C4-2B (cell line): Measurements from ENCODE around the gene GLT1D1.

Experiments used
- H3K27ac ChIP-seq: fragments of 450-650 bp; 2 replicates; pipeline ENCODE4 v1.5.1; 2017
- ZFX ChIP-seq: fragments of 450-650 bp; IDR thresholded peaks from 2 replicates; pipeline ENCODE4 v1.6.1; 2017
- TF ChIP-seq, protein P1 (sequence below): fragments of 450-650 bp; conservative IDR thresholded peaks from 2 replicates; pipeline ENCODE4 v1.5.1; 2017; ENCODE audit warnings: mild to moderate bottlenecking

The GLT1D1 gene

DNA sequence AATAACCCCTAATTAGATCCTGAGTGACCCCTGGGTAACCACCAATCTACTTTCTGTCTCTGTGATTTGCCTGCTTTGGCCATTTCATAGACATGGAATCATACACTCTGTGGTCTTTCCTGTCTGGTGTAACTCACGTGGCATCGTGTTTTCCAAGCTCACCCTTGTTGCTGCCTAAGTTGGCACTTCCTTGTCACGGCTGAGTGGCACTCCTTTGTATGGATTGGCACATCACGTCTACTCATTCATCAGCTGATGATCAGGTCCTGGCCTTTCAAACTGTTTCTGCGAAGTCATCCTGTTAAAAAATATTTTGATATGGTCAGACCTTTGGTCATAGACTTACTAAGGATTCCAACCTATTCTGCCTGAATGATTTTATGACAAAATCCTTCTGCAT lies 87.7 kb downstream of the GLT1D1 start:
- TF ChIP-seq, protein P1, sequence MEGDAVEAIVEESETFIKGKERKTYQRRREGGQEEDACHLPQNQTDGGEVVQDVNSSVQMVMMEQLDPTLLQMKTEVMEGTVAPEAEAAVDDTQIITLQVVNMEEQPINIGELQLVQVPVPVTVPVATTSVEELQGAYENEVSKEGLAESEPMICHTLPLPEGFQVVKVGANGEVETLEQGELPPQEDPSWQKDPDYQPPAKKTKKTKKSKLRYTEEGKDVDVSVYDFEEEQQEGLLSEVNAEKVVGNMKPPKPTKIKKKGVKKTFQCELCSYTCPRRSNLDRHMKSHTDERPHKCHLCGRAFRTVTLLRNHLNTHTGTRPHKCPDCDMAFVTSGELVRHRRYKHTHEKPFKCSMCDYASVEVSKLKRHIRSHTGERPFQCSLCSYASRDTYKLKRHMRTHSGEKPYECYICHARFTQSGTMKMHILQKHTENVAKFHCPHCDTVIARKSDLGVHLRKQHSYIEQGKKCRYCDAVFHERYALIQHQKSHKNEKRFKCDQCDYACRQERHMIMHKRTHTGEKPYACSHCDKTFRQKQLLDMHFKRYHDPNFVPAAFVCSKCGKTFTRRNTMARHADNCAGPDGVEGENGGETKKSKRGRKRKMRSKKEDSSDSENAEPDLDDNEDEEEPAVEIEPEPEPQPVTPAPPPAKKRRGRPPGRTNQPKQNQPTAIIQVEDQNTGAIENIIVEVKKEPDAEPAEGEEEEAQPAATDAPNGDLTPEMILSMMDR, result no peak
- no peak for TF ChIP-seq ZFX

DNA sequence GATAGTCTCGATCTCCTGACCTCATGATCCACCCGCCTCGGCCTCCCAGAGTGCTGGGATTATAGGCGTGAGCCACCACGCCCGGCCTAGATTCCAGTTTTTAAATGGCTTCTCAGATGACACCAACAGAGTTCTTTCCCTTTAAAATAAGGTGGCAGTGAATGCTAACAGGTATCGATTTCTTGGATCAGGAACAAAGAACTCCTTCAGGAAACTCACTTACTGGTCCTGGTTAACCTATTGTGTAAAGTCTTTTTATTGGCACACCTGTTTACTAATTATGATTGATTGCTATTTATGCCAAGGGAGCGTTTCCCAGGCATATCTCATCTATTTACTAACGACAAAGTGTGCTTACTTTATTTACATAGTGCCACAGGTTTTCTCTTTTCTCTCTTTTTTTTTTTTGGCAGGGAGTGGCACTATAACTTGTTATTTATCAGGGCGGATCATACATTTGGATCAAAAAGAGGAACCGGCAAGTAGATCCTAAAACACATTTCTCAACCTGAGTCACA lies 89.7 kb downstream of the GLT1D1 start:
- TF ChIP-seq ZFX, result no peak
- TF ChIP-seq, protein P1, result no peak
- H3K27ac ChIP-seq, result peak overlapping the region; percentile 41

More for the DNA sequence above, 87.7 kb downstream of the GLT1D1 start:
- H3K27ac ChIP-seq, result no peak overlapping the region

GRCh38 chr12:128944956-128945355 lies 91.7 kb downstream of the GLT1D1 start:
- H3K27ac ChIP-seq, result no peak overlapping the region
- TF ChIP-seq ZFX, result no peak
- TF ChIP-seq, protein P1, result no peak

DNA sequence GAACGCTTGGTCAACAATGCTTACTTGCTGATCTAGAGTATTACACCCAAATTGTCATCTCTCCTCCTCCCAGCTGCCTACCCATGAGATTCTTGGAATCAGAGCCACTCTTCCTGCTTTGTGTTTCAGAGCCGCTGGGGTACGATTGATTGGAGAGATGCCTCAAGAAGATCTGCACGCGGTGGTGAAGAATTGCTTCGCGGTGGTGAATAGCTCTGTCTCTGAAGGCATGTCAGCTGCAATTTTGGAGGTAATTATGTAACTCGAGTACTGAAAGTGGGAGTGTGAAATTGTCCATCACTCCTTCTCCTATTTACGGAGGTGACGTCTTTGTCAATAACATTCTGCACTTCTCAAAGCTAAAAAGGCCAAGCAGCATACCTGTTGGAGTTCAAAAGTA lies 93.9 kb downstream of the GLT1D1 start:
- H3K27ac ChIP-seq, result no peak overlapping the region
- TF ChIP-seq ZFX, result no peak
- TF ChIP-seq, protein P1, result no peak

GRCh38 chr12:128949086-128949485 lies 95.8 kb downstream of the GLT1D1 start:
- no peak for TF ChIP-seq ZFX
- TF ChIP-seq, protein P1, result no peak
- no peak overlapping the region for H3K27ac ChIP-seq

GRCh38 chr12:128951448-128951847 lies 98.2 kb downstream of the GLT1D1 start:
- TF ChIP-seq, protein P1, result no peak
- TF ChIP-seq ZFX, result no peak
- H3K27ac ChIP-seq, result no peak overlapping the region

DNA sequence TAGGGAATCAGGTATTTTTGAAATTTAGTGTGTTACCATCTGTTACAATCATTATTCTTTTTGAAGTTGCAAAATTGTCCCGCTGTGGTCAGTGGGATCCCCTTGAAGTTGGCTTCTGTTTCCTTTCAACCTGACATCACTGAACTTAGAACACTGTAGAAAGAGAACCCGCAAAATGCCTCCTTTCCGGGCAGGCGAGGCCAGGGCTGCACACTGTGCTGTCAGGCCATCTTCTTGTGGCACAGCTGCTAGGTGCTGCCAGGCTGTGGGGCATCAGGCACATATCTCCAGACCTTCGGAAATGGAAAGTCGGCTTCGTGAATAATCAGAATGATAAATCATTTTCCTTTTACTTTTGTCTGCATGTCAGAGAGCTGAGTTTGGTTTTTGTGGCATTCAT lies 103.5 kb downstream of the GLT1D1 start:
- TF ChIP-seq, protein P1, result no peak
- no peak for TF ChIP-seq ZFX
- no peak overlapping the region for H3K27ac ChIP-seq
